Measurements from ENCODE around the gene MAB21L3.

The MAB21L3 gene

DNA sequence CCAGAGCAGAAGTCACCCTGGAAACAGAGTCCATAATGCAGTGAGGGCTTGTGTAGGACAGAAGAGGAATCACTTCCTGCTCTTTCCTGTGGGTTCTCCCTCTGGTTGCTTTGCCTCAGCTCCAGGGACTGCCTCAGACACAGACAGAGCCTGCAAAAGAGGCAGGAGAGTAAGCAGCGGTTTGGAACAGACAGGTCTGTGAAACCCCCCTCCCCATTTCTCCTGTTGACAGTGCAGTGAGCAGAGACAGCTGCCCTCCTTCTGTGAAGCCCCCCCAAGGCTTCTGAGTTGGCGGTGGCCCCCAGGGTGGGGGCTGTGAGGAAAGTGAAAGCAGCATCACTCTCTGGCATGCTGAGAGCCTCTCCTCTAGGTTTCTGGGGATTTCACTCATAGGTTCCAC is 53.0 kb downstream of the MAB21L3 start:
- DNase-seq (ENCODE audit: low spot score) (no peak), FAIRE-seq (no peak)

DNA sequence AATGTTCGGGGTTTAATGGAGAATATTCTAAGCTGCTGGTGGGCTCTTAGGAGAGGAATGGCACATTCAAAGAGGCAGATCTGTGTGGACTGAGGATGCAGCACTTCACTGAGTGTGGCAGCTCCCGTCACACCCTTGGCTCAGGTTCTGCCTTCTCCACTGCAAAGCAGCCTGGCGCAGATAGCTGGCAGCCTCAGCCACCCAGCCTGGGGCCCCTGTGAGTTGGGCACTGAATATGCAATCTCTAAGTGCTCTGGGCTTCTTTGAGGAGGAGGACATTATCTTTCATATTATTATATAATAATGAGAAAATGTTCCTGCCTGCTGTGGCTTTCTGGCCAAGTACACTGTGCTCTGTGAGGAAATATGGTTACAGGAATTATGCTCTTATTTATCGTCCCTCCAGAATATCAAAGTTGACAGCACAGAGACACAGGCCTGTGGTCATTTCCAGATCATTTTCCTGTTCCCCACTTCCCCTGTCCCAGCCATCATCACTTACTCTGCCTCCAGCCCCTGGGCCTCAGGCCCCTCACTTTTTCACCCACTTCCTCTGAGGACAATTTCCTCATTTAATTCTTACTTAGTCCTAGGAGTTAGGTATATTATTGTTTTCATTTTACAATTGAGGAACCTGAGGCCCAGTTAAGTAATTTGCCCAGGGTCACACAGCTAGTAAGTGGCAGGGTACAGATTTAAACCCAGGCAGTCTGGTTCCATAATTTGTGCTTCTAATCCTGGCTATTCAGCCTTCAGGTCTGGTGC is 53.6 kb downstream of the MAB21L3 start:
- FAIRE-seq, result no peak

DNA sequence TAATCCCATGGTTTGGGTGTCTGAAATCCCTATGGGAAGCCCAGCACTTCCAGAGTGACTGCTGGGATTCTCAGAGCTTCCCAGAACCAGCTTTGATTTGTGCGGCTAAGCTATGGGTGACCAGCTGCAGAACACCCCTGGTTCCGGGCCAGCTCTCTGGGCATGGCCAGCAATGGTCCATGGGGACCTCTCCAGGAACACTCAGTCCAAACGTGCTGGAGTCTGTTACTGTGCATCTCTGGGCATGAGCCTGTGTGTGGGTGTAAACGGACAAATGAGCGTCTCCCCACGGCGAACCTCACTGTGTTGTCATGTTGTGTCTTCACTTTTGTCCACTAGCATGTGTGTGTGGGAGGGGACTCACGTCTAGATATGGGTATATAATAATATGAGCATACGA is 54.4 kb downstream of the MAB21L3 start:
- FAIRE-seq (no peak), DNase-seq (ENCODE audit: low spot score) (no peak)

More for the DNA sequence above, 53.6 kb downstream of the MAB21L3 start:
- DNase-seq (ENCODE audit: low spot score), result no peak

DNA sequence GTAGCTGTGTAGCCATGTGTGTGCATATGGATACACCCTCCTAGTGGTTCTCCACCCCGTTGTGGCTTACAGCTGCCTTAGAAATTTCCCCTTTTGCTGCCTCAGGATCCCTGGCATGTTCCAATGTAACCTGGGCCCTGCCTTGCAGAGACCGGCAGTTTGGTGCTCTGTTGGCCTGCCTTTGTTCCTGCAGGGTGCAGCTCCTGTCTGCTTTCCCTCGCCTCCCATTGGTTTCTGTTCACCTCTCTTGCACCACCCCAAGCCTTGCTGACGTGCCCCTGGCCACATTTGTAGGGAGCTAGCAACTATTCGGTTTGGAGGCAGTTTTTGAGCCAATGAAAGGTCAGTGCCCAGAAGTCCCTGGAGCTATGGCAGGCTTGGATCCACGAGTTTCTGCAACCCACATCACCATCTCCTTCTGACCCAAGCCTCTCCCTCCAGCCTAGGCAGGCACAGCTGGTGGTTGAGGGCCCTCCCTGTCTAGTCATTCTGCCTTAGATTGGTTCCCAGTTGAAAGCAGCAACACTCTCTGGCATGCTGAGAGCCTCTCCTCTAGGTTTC is 54.9 kb downstream of the MAB21L3 start:
- FAIRE-seq (no peak), DNase-seq (ENCODE audit: low spot score) (no peak)

DNA sequence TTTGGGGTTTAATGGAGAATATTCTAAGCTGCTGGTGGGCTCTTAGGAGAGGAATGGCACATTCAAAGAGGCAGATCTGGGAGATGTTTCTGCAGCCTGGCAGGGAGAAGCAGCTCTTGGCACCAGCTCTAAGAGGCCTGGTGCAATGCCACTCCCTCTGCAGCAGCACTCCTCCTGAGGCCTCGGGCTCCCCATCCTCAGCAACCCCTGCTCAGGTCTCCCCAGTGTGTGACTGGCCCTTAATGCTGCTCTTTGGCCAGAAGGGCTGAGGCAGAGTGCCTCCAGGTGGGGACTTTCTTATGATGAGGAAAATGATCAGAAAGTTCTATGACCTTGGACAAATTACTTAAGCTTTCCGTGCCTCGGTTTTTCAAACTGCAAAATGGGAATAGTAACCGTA is 55.5 kb downstream of the MAB21L3 start:
- DNase-seq (ENCODE audit: low spot score) (no peak), FAIRE-seq (no peak)

DNA sequence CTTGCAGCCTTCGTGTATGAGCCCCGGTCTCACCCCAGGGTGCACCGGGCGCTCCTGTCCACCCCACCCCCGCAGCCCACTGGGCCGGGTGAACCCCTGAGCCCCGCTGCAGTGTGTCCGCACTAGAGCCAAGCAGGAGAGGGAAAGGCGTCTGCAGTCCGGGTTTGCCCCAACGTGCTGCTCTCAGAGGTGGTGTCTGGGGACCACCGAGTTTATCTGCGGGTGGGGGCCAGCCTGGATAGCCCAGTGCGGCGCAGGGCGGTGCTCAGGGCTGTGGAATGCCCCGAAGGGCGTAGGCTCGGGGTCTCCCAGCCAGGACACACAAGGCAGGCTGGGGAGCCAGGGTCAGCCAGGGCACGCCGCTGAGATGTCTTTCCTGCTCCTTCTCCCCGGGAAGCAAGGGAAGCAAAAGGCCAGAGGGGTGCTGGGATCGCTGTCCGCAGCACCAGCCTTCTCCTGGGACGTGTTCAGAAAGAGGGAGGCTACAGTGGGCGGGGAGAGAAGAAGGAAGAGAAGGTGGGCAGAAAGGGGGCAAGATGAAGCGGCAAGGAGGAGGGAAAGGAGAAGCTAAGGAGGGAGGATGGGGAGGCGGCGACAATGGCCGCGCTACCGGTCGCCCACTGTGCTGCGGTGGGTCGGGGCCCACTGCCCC is 56.6 kb downstream of the MAB21L3 start:
- DNase-seq (ENCODE audit: low spot score), result no peak
- no peak for FAIRE-seq

DNA sequence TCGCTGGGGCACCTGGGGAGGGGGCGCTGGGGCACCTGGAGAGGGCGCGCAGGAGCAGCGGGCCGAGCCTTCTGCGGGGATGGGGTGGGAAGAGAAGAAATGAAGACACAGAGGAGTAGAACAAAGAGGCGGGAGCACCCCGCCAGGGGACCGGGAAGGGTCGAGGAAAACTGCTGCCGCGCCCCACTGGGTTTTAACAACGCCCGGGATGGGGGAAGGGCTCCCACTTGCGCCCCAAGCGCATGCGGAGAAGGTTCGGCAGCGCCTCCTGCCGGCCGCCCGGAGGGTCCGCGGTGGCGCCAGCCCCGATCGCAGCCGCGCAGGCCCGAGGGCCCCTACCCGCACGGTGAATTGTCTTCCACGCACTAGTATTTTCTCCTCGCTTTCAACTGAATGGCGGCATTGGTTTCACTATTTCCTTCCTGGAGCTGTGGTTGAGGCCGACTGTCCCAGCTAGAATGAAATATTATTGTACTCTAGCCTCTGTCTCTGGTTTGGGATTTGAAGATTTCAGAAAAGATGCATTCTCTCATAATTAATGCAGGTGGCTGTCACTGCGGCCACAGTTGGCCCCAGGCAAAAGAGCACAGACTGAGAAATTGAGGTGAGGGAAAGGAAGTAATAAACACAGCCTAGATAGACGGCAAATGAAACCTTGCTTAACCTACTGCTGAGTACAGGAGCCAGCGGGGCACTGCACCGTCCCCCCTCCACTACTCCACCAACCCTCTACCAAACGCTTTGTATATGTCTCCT is 57.3 kb downstream of the MAB21L3 start:
- FAIRE-seq, result no peak

DNA sequence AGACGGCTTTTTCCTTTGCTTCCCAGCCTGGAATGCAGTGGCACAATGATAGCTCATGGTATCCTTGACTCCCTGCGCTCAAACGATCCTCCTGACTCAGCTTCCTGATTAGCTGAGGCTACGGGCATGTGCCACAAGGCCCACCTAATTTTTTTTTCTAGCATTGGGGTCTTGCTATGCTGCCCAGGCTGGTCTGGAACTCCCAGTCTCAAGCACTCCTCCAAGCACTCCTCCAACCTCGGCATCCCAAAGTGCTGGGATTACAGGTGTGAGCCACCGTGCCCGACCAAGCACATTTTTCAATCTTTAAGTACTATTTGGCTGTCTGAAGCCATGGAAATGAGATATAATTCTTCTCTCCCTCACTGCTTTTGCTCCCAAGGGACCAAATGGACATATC is 58.7 kb downstream of the MAB21L3 start:
- DNase-seq (ENCODE audit: low spot score) (no peak), FAIRE-seq (no peak)

More for the DNA sequence above, 57.3 kb downstream of the MAB21L3 start:
- no peak for DNase-seq (ENCODE audit: low spot score)

DNA sequence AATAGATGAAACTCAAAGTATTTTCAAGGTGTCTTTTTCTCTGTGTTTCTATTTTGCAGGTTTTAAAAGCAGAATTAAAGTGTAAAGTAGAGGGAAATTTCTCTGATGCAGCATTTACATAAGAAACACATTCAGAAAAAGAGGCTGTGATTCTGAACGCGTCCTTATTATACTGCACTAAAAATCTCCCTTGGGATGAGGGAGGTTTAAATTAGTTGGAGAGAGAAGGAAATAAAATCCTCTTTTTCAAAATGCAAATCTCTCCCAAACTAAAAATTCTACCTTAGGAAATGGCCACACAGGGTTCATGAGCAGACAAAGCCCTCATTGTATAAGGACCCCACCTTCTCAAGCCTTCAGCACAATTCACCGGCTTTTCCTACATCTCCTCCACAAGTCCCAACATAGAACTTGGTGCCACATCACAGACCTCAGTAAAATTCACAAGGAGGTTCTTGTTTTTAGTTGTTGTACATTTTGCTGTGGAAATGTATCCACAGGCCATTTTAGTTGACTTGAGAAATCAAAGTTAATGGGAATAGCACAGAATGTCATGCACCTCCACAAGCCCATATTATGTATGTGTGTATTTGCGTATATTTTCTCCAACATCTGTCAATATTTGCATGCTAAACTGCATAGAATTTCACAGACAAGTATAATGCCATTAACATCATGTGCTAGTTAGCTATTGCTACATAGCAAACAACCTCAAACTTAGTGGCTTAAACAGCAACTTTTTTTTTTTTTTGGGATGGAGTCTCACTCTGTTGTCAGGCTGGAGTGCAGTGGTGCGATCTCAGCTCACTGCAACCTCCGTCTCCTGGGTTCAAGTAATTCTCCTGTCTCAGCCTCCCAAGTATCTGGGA is 59.8 kb downstream of the MAB21L3 start:
- DNase-seq (ENCODE audit: low spot score) (no peak), FAIRE-seq (no peak)

DNA sequence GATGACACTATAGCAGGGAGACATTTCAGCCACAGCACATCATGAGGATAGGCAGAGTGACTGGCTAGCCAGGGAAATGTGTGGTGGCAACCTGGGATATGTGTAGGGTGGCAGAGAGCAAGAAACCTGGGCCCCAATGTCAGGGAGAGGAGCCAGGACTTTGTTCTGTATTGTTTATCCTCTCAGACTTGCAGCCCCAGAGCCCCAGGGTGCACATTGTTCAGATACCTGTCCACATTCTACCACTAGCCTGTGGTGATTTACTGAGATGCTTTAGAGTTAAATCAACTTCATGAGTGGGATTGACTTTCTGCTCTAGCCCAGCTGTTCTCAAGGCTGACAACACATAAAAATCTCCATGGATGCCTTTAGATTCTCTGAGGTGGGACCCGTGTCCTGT is 61.5 kb downstream of the MAB21L3 start:
- DNase-seq (ENCODE audit: low spot score) (no peak), FAIRE-seq (no peak)

DNA sequence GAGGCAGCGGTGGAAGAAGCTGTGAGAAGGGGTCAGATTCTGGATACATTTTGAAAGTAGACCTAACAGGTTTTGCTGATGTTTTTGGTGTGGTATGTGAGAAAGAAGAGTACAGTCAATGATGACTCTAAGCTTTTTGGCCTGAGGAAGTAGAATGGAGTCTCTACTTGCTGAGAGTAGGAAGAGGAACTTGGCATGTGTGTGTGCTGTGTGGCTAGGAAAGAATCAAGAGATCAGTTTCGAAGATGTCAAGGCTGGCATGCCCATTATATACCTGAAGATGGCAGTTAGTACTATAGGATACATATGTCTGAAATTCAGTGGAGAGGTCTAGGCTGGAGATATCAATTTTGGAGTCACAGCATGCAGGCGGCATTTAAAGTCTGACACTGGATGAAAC is 64.4 kb downstream of the MAB21L3 start:
- FAIRE-seq, result no peak
- DNase-seq (ENCODE audit: low spot score), result no peak

DNA sequence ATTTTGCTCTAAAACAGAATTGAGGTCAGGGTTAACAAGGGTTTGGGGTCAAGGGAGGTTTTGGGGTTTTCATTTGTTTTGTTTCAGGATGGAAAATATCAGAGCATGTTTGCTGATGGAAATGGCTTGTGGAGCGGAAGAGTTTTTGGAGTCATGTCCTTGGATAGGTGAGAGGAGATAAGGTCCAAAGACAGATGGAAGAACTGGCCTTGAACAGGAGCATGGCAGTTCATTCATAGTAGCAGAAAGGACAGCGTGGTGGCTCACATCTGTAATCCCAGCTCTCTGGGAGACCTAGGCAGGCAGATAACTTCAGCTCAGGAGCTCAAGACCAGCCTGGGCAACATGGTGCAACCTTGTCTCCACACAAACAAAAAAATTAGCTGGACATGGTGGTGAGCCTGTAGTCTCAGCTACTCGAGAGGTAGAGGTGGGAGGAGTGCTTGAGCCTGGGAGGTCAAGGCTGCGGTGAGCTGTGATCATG is 65.1 kb downstream of the MAB21L3 start:
- no peak for DNase-seq (ENCODE audit: low spot score)
- no peak for FAIRE-seq

DNA sequence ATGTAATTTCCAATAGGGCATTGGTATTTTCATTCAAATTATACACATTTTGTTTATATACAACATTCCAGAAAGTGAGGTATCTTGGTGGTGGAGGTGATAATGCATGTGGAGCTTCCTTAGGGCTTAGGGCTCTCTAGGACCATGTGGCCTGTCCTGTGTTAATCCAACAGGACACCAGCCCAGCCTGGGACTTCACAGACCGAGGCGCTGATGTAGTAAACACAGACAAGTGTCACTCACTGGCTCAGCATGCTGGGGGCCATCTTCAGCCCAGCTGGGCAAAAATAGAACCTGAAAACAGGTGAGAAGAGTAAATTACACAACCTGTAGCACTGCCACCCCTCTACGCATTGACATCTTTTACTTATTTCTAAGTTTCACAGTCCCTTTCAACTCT is 66.7 kb downstream of the MAB21L3 start:
- no peak for DNase-seq (ENCODE audit: low spot score)
- FAIRE-seq, result no peak

DNA sequence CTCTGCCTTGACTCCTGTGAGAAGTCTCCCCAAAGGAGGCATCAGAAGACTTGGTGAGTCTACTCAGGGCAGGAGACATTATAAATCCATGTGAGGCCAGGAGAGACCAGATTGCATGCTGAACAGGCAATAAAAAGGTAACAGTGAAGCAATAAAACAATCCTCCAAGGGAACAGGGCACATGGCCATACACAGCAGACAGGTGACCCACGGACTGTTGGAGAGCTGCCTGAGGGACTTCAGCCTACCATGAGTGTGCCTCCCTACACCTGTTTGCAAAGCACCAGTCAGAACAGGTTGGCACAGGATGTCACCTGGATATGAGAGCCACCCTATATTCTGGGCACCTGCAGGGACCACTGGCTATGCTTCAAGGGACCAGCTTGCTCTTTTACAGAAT is 67.6 kb downstream of the MAB21L3 start:
- FAIRE-seq, result no peak
- DNase-seq (ENCODE audit: low spot score), result no peak

DNA sequence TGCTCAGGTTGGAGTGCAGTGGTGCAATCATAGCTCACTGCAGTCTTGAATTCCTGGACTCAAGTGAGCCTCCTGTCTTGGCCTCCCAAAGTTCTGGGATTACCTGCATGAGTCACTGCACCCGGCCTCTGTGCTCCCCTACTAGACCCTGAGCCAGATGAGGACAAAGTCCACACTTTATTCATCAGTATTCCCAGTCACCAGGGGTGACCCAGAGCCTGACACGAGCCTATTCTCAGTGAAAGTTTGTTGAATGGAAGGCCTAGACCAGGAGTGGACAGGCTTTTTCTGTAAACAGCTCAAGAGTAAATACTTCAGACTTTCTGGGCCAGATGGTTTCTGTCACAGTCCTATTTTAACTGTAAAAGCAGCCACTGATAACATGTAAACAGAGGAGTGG is 68.2 kb downstream of the MAB21L3 start:
- DNase-seq (ENCODE audit: low spot score), result no peak
- no peak for FAIRE-seq

DNA sequence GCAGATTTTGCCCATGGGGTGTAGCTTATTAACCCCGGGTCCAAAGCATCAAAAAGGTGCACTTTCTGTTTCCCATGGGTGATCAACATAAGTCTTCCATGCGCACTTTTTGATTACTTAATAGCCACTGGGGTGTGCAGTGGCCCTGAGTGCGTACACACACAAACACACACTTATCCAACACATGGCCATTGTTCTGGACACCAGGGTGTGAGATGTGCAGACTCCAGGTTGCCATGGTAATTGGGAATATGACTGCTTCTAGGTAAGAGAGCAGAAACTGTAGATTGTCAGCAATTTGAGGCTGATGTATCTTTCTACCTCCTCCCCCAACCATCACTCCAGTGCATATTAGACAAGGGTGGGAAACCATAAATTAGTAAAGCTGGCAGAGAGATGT is 68.8 kb downstream of the MAB21L3 start:
- FAIRE-seq, result no peak
- no peak for DNase-seq (ENCODE audit: low spot score)

DNA sequence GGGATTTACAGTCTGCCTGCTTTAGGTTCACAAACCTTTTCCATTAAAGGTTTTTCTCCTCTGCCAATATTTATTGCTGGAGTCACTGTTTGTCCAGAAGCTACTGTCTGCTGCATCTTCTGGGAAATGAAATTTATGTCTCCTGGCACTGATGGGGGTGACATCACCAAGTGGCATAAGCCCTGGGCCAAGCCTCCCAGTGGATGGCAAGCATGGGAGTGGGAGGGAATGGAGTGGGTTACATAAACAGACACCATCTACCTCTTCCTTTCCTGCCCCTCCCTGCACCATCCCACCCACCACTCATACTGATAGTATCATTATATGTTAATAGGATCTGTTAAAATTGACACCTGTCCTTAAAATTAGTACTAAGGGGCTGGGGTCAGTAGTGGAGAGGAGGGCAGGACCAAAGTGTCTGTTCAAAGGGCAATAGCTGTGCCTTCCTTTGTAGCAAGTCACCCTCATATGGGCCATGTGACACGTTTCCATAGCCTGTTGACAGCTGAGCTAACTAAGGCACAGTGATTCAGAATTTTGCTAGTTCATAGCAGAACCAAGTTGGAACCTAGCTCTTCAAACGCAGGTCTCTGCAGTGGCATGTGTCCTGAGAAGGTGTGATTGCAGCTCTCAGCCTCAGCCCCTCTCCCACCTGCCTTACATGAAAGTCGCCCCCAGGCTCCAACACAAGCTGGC is 71.0 kb downstream of the MAB21L3 start:
- DNase-seq (ENCODE audit: low spot score), result no peak
- no peak for FAIRE-seq

Data from RCC 7860 (cell line).